ENCODE data around the gene TGFBRAP1.

- TF ChIP-seq EZH2phosphoT487 (IDR thresholded peaks at IDR 0.05; ENCODE audit: insufficient read depth, low read depth), result no peak
- TF ChIP-seq EZH2 (IDR thresholded peaks at IDR 0.05; ENCODE audit: insufficient read depth, poor library complexity, severe bottlenecking), result no peak
These were observed 9.9 kb upstream of the TGFBRAP1 start for GRCh38 chr2:105339414-105339813.
